Nephron progenitor cell (in vitro differentiated cells): ENCODE measurements around the gene ATG2B.

Experiments
- DNase-seq: peaks from one replicate; pipeline ENCODE4 v3.0.0; 2021
- H3K27ac Mint-ChIP-seq: 2 replicates; pipeline ENCODE4 v1.8.0; 2021; ENCODE audit warnings: mild to moderate bottlenecking, moderate library complexity, mixed read lengths
- H3K27me3 Mint-ChIP-seq: 2 replicates; pipeline ENCODE4 v1.8.0; 2021; ENCODE audit warnings: mild to moderate bottlenecking, low read depth, mixed read lengths; ENCODE audit not compliant: poor library complexity
- H3K36me3 Mint-ChIP-seq: 2 replicates; pipeline ENCODE4 v1.8.0; 2021; ENCODE audit warnings: low read depth, mixed read lengths
- H3K4me1 Mint-ChIP-seq: 2 replicates; pipeline ENCODE4 v1.8.0; 2021; ENCODE audit warnings: mixed read lengths
- H3K4me3 Mint-ChIP-seq: 2 replicates; pipeline ENCODE4 v1.8.0; 2021; ENCODE audit warnings: mild to moderate bottlenecking, moderate library complexity, mixed read lengths
- H3K9me3 Mint-ChIP-seq: 2 replicates; pipeline ENCODE4 v1.8.0; 2021; ENCODE audit warnings: mild to moderate bottlenecking, moderate library complexity, mixed read lengths
- TF ChIP-seq, protein P1 (sequence below): fragments of 200-600 bp; sonication (generic); IDR thresholded peaks from 2 replicates; pipeline ENCODE4 v1.5.0; 2021; ENCODE audit warnings: antibody characterized with exemption

ATG2B gene

DNA sequence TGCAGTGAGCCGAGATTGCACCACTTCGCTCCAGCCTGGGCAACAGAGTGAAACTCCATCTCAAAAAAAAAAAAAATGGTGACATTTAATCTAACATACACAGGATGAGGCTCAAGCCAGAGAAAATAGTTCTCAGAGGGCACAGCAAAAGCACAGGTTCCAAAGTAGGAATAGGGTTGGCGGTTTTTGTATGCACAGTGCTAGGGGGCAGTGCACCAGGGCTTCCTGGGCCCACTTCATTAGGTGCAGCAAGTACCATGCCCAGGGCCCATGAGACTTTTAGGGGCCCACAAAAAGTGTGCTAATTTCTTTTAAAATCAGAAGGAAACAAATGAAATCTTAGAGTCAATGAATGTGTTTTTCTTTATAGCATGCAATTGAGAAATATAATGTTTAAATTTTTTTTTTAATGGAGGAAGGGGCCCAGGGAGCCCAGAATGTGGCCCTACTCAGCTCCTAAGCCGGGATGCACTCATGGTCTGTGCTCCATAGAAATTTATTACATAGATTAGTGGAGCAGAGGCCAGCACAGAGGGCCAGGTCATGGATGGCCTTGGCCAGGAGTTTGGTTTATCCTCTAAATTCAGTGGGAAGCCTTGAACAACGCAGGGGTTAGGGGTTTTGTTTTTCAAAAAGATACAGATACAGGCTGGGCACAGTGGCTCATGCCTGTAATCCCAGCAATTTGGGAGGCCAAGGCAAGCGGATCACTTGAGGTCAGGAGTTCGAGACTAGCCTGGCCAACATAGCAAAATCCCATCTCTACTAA is 31.1 kb upstream of the ATG2B start:
- Mint-ChIP-seq H3K4me1 (peaks cover 14% of the 10 kb centered on the region), H3K27ac (no peak overlapping the region), H3K36me3 (no peaks in the 10 kb centered on the region), H3K9me3 (no peaks in the 10 kb centered on the region), H3K4me3 (no peak overlapping the region), H3K27me3 (peaks cover 33% of the 10 kb centered on the region)
- no peak for DNase-seq
- TF ChIP-seq, protein P1, sequence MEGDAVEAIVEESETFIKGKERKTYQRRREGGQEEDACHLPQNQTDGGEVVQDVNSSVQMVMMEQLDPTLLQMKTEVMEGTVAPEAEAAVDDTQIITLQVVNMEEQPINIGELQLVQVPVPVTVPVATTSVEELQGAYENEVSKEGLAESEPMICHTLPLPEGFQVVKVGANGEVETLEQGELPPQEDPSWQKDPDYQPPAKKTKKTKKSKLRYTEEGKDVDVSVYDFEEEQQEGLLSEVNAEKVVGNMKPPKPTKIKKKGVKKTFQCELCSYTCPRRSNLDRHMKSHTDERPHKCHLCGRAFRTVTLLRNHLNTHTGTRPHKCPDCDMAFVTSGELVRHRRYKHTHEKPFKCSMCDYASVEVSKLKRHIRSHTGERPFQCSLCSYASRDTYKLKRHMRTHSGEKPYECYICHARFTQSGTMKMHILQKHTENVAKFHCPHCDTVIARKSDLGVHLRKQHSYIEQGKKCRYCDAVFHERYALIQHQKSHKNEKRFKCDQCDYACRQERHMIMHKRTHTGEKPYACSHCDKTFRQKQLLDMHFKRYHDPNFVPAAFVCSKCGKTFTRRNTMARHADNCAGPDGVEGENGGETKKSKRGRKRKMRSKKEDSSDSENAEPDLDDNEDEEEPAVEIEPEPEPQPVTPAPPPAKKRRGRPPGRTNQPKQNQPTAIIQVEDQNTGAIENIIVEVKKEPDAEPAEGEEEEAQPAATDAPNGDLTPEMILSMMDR = no peak

DNA sequence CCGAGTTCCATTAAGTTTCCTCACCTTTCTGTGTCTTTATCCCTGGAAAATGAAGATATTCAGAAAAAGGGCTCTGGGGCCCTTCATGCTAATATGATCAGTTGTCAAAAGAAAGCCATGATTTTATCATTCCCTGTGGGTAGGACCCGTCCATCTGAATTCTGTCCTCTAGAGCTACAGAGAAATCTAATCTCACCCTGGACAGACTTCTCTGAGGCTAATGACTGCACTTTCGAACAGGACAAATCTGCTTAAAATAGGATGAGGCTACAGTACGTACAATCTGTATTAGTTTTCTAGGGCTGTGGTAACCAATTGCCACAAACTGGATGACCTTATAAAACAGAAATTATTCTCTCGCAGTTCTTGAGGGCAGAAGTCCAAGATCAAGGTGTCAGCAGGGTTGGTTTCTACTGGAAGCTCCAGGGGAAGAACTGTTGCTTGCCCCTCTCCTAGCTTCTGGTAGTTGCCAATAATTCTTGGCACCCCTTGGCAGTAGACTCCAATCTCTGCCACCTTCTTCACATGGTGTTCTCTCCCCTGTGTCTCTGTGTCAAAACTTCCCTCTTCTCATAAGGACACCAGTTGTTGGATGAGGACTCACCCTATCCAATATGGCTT is 30.0 kb upstream of the ATG2B start:
- peaks cover 33% of the 10 kb centered on the region for H3K27me3 Mint-ChIP-seq
- H3K9me3 Mint-ChIP-seq = no peaks in the 10 kb centered on the region
- peak overlapping the region; percentile 81 for H3K4me3 Mint-ChIP-seq
- H3K27ac Mint-ChIP-seq = no peak overlapping the region
- peaks cover 4% of the 10 kb centered on the region for H3K36me3 Mint-ChIP-seq
- no peak for DNase-seq
- TF ChIP-seq, protein P1 = no peak
- H3K4me1 Mint-ChIP-seq = peaks cover 13% of the 10 kb centered on the region

DNA sequence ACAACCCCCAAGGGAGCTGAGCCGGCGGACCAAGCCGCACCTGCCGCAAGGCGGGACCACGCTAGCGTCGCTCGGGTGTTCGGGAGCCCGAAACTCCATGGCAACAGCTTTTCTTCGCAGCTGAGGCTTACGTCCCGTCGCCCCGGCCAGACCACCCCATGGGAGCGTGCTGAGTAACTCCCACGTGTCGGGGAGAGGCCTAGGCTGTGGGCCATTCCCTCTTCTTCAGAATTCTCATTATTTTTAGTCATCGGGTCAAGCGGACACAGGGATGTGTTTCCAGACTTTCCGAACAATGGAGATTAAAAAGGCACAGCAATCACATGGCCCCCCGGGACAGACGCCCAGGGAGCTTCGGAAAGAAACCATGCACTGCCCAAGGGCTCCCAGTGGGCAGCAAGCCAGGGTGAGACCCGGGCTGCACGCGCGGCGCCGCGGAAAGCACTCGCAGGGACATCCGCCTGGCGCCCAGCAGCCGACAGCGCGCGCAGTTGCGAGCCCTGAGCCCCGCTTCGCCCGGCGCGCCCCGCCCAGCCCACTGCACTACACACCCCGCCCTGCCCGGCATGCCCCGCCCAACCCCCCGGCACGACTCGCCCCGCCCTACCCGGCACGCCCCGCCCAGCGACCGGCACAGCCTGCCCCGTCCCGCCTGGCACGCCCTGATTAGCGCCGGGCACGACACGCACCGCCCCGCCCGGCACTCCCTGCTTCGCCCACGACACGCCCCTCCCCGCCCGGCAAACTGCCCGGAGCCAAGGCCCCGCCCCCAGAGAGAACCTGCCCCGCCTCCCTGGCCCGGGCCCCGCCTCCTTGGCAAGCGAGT is 28.4 kb upstream of the ATG2B start:
- TF ChIP-seq, protein P1 = no peak
- Mint-ChIP-seq H3K4me1 (peaks cover 7% of the 10 kb centered on the region), H3K27ac (no peak overlapping the region), H3K9me3 (no peaks in the 10 kb centered on the region), H3K36me3 (peaks cover 4% of the 10 kb centered on the region), H3K4me3 (peak overlapping the region; percentile 89), H3K27me3 (peaks cover 33% of the 10 kb centered on the region)
- peak; percentile 99 for DNase-seq

DNA sequence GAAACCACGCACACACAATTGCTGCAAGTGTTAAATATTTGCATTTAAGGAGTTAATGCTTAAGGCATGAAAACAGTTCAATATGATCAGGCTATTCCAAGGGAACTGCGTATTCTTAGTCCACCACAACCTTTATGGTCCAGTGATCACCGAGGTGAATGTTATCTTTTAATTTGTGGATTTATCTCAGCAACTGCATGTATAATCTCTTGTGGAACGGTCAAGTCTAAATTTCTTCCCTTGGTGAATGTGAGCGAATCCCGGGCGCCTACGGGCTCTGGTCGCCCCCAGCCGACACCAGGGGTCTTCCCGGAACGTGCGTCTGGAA is 27.8 kb upstream of the ATG2B start:
- H3K27me3 Mint-ChIP-seq = peaks cover 30% of the 10 kb centered on the region
- DNase-seq = no peak
- peak overlapping the region; percentile 89 for H3K4me3 Mint-ChIP-seq
- no peaks in the 10 kb centered on the region for H3K9me3 Mint-ChIP-seq
- peaks cover 7% of the 10 kb centered on the region for H3K4me1 Mint-ChIP-seq
- no peak overlapping the region for H3K27ac Mint-ChIP-seq
- H3K36me3 Mint-ChIP-seq = peaks cover 4% of the 10 kb centered on the region
- TF ChIP-seq, protein P1 = no peak

DNA sequence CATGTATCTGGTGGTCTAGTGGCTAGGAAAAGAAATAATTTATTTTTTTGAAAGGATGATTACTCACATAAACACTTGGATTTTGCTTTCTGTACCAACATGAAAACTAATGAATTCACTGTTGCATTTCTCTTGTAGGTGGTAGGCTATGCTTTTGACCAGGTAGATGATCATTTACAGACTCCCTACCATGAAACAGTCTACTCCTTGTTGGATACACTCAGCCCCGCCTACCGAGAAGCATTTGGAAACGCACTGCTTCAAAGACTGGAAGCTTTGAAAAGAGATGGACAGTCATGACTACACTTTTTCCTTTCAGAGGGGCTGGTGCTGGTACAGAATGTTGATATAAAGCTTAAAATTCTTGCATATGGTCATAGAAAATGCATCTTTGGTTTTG is 22.2 kb upstream of the ATG2B start:
- Mint-ChIP-seq H3K36me3 (peaks cover 17% of the 10 kb centered on the region), H3K4me3 (no peak overlapping the region), H3K4me1 (no peaks in the 10 kb centered on the region), H3K27me3 (peaks cover 10% of the 10 kb centered on the region), H3K9me3 (no peaks in the 10 kb centered on the region), H3K27ac (no peak overlapping the region)
- TF ChIP-seq, protein P1 = no peak
- DNase-seq = no peak
